ENCODE results near the gene SOCS2. TPM values are rescaled to one million over a fixed set of nuclear protein-coding genes. Genes with fewer than 3 reads are reported as not detected.

The SOCS2 gene
- total RNA-seq, 2 donors from 2014 or later: 14.2 to 23.4 TPM

DNA sequence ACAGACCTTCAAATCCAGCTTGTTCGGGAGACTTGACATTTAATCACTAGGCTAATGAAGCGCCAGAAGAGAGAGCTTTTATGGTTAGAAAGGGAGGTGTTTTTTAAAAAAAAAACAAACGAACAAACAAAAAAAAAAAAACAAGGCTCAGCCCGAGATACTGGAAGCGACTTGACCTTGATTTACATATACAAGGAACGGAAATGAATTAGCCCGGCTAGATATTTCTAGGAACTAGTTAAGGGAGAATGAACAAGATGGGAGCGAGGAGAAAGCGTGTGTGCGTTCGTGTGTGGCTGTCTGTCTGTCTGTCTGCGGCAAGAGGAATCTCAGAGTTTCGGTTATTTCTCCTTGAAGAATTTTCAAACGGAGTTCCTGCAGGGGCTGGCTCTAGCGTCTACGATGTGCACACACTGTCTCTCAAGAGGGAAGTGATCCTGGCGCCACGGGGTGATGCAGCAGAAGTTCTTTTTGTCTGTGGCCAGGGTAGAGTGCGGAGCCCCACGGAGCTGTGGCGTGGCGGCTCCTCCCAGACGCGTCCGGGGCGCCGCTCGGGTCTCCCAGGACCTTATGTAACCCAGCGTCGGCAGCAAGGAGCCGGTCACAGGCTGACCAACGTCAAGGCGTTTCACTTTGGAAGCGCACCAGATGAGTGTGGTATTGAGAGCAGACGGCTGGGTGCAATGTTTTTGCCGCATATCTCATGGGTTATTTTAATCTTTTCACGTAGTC, 18.8 kb downstream of the SOCS2 start:
- no peak for TF ChIP-seq CTCF (IDR thresholded peaks at IDR 0.05)
- H3K36me3 ChIP-seq: no peaks in the 10 kb centered on the region
- intact Hi-C loops (cut with DNase I): no loop called here
- DNase-seq: peak; percentile 63
- H3K9me3 ChIP-seq: no peaks in the 10 kb centered on the region
- peak overlapping the region; percentile 68 to 88 for H3K9ac ChIP-seq (ENCODE audit: low read depth in 2 of 2, low read length in 2 of 2)
- no peaks in the 10 kb centered on the region for H3K4me1 ChIP-seq
- peak overlapping the region; percentile 66 for H3K27ac ChIP-seq
- no peaks in the 10 kb centered on the region for H3K27me3 ChIP-seq
- H3K4me3 ChIP-seq: peak overlapping the region; percentile 51

- TF ChIP-seq CTCF (IDR thresholded peaks at IDR 0.05): no peak
- no peak overlapping the region for H3K9ac ChIP-seq (ENCODE audit: low read depth in 2 of 2, low read length in 2 of 2)
- no peak overlapping the region for H3K4me3 ChIP-seq
- intact Hi-C loops (cut with DNase I): no loop called here
- no peaks in the 10 kb centered on the region for H3K36me3 ChIP-seq
- H3K27ac ChIP-seq: no peak overlapping the region
- H3K27me3 ChIP-seq: no peaks in the 10 kb centered on the region
- DNase-seq: no peak
- no peaks in the 10 kb centered on the region for H3K9me3 ChIP-seq
- no peaks in the 10 kb centered on the region for H3K4me1 ChIP-seq
Measured at GRCh38 chr12:93592641-93593406, 20.3 kb downstream of the SOCS2 start.

DNA sequence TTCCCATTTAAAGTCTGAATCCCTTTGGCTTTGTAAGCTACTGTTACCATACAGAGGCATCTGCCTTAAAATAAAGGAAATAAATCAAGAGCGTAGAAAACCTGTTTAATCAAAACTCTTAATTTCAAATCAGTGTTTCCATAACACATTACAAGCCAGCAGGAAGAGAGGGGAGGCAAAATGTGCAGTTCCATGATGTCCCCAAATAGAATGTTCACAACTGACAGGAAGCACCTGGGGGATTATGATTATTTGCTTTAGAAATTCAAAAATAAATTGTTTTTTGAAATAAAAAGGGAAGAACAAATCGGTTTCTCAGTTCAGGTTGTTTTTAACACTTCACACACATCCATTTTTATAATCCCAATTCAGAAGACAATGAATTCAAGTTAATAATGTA, 21.4 kb downstream of the SOCS2 start:
- no peaks in the 10 kb centered on the region for H3K36me3 ChIP-seq
- H3K4me3 ChIP-seq: no peak overlapping the region
- no peak for TF ChIP-seq CTCF (IDR thresholded peaks at IDR 0.05)
- H3K9me3 ChIP-seq: no peaks in the 10 kb centered on the region
- H3K27me3 ChIP-seq: no peaks in the 10 kb centered on the region
- intact Hi-C loops (cut with DNase I): no loop called here
- H3K27ac ChIP-seq: no peak overlapping the region
- no peaks in the 10 kb centered on the region for H3K4me1 ChIP-seq
- H3K9ac ChIP-seq (ENCODE audit: low read depth in 2 of 2, low read length in 2 of 2): no peak overlapping the region
- DNase-seq: no peak

- Histone ChIP-seq H3K4me1 (no peaks in the 10 kb centered on the region), H3K36me3 (no peaks in the 10 kb centered on the region), H3K27ac (no peak overlapping the region), H3K27me3 (no peaks in the 10 kb centered on the region), H3K9me3 (no peaks in the 10 kb centered on the region), H3K9ac (ENCODE audit: low read depth in 2 of 2, low read length in 2 of 2) (no peak overlapping the region), H3K4me3 (no peak overlapping the region)
- TF ChIP-seq CTCF (IDR thresholded peaks at IDR 0.05): no peak
- intact Hi-C loops (cut with DNase I): no loop called here
- no peak for DNase-seq
Measured at GRCh38 chr12:93594766-93595311, 22.4 kb downstream of the SOCS2 start.

DNA sequence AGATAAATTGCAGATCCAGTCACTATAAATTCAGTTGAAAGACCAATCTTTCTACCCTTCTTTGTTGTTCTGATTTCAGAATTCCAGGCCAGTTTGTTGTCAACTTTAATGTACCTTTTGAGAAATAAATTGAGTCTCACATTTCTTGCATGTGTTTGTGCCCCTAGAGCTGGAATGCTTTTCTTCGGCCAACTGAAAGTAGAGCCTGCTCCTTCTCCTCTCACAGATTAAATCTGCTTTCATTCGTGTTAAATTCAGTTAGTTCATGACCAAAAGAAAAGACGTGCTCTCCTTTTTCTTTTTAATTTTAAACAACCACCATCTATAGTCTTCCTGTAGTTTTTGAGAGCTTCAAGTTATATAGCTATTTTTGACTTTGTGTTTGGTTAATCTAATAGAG, 22.9 kb downstream of the SOCS2 start:
- H3K4me1 ChIP-seq: no peaks in the 10 kb centered on the region
- DNase-seq: no peak
- no peaks in the 10 kb centered on the region for H3K9me3 ChIP-seq
- no peak overlapping the region for H3K9ac ChIP-seq (ENCODE audit: low read depth in 2 of 2, low read length in 2 of 2)
- no peak for TF ChIP-seq CTCF (IDR thresholded peaks at IDR 0.05)
- H3K27ac ChIP-seq: no peak overlapping the region
- H3K36me3 ChIP-seq: no peaks in the 10 kb centered on the region
- intact Hi-C loops (cut with DNase I): no loop called here
- H3K4me3 ChIP-seq: no peak overlapping the region
- H3K27me3 ChIP-seq: no peaks in the 10 kb centered on the region
